Transverse colon (tissue), 4 donors: Measurements from ENCODE around the gene KLHL1. TPM values are rescaled to one million over a fixed set of nuclear protein-coding genes. Genes with fewer than 3 reads are reported as not detected.

Experiments
- DNase-seq: peaks from one replicate; pipeline ENCODE4 v3.0.0-alpha.2; 2019
- H3K27ac ChIP-seq, 4 donors: fragments of 200-600 bp; sonication (generic); 2 replicates each; pipeline ENCODE4 v1.5.1; 2016 to 2018; ENCODE audit warnings: inconsistent platforms in 4 of 4
- H3K27me3 ChIP-seq: fragments of 200-600 bp; sonication (generic); 2 replicates; pipeline ENCODE4 v1.5.1; 2017; ENCODE audit warnings: inconsistent platforms
- H3K36me3 ChIP-seq, 4 donors: fragments of 200-600 bp; sonication (generic); 2 replicates each; pipeline ENCODE4 v1.5.1; 2017 to 2019; ENCODE audit warnings: inconsistent platforms in 4 of 4
- H3K4me1 ChIP-seq, 4 donors: fragments of 200-600 bp; sonication (generic); 2 replicates each; pipeline ENCODE4 v1.5.1; 2017 to 2020; ENCODE audit warnings: inconsistent platforms in 4 of 4
- H3K4me3 ChIP-seq, 4 donors: fragments of 200-600 bp; sonication (generic); 1 replicate in 1 of 4; 2 replicates in 3 of 4; pipeline versions ENCODE4 v1.5.1 to v1.6.1; 2017 to 2019; ENCODE audit warnings: inconsistent platforms in 4 of 4
- H3K9me3 ChIP-seq, 2 donors: fragments of 200-600 bp; sonication (generic); 2 replicates each; pipeline ENCODE4 v1.5.1; 2017 to 2019; ENCODE audit warnings: inconsistent platforms in 2 of 2
- CTCF ChIP-seq, 5 experiments: fragments of 200-600 bp in 3 of 5; fragments of 450-650 bp in 2 of 5; sonication (generic) in 3 of 5; IDR thresholded peaks; 1 replicate in 2 of 5; 2 replicates in 3 of 5; pipeline ENCODE4 v1.5.1; 2016 to 2017; ENCODE audit warnings: antibody characterized with exemption in 5 of 5, inconsistent platforms in 3 of 5, mild to moderate bottlenecking in 2 of 5, moderate library complexity in 1 of 5
- EP300 ChIP-seq: sonication (generic); formaldehyde crosslinking; IDR thresholded peaks from one replicate; pipeline ENCODE4 v1.6.1; 2017; ENCODE audit warnings: antibody characterized with exemption, low read depth
- POLR2A ChIP-seq: fragments of 450-650 bp; IDR thresholded peaks from one replicate; pipeline ENCODE4 v1.6.1; 2016; ENCODE audit warnings: antibody characterized with exemption, mild to moderate bottlenecking, moderate library complexity
- POLR2AphosphoS5 ChIP-seq, 3 donors: sonication (generic); formaldehyde crosslinking; IDR thresholded peaks; one replicate each; pipeline ENCODE4 v1.6.1; 2016; ENCODE audit warnings: antibody characterized with exemption in 3 of 3
- WGBS, 2 donors: methylation state at CpG; one replicate each; pipeline ENCODE4 v1.1.5; 2018; ENCODE audit warnings: low coverage in 1 of 2; 5-methylcytosine and 5-hydroxymethylcytosine counted together
- in situ Hi-C, 4 donors: fragments of 200-750 bp; cut with MboI; loops; one replicate each; pipeline versions ENCODE4 v1.15.0 to v1.15.1; 2017; ENCODE audit warnings: low sequenced_read_pairs in 3 of 4, low pct_ligation_motif_present in 1 of 4, low pct_unique_long_range_greater_than_20kb in 1 of 4
- intact Hi-C: fragments of 100-400 bp; cut with DNase I; formaldehyde crosslinking; loops from one replicate; pipeline ENCODE4 v1.15.1; 2023; ENCODE audit warnings: low total_unique reads
- total RNA-seq, 4 donors: library from RNA; depleted of rRNA; stranded (reverse); fragments of >200 nt; gene quantifications; one replicate each; pipeline ENCODE4 v1.1.0, GENCODE V29; 2016

The KLHL1 gene
- total RNA-seq, 4 donors from 2014 or later = 0.14 TPM; not detected in 3

- Histone ChIP-seq H3K36me3 (no peaks in the 10 kb centered on the region), H3K9me3 (no peaks in the 10 kb centered on the region), H3K27me3 (no peaks in the 10 kb centered on the region), H3K4me3 (no peak overlapping the region), H3K4me1 (no peaks in the 10 kb centered on the region), H3K27ac (no peak overlapping the region)
- TF ChIP-seq EP300 (no peak), CTCF (IDR thresholded peaks at IDR 0.05) (no peak), POLR2AphosphoS5 (IDR thresholded peaks at IDR 0.05) (no peak)
- no peak for DNase-seq
- 85 to 90% methylated on average over 3 to 4 of the region's 4 CpGs for WGBS, 2 donors
- intact Hi-C loops = no loop called here
- in situ Hi-C loops = no loop called here
Observed at GRCh38 chr13:69997061-69997460, 111.2 kb downstream of the KLHL1 start.

GRCh38 chr13:69980799-69981198 is 127.5 kb downstream of the KLHL1 start:
- in situ Hi-C loops = no loop called here
- H3K4me1 ChIP-seq = no peaks in the 10 kb centered on the region
- no peak overlapping the region for H3K27ac ChIP-seq

GRCh38 chr13:69975496-69975895 is 132.8 kb downstream of the KLHL1 start:
- in situ Hi-C loops = no loop called here
- TF ChIP-seq POLR2A (no peak), EP300 (no peak), CTCF (IDR thresholded peaks at IDR 0.05) (no peak), POLR2AphosphoS5 (IDR thresholded peaks at IDR 0.05) (no peak)
- Histone ChIP-seq H3K4me3 (no peak overlapping the region), H3K9me3 (no peaks in the 10 kb centered on the region), H3K27ac (no peak overlapping the region), H3K4me1 (no peaks in the 10 kb centered on the region), H3K36me3 (no peaks in the 10 kb centered on the region), H3K27me3 (no peaks in the 10 kb centered on the region)
- intact Hi-C loops = no loop called here
- DNase-seq = no peak
- 83 to 88% methylated on average over 1 to 2 of the region's 2 CpGs for WGBS, 2 donors

More at GRCh38 chr13:69980799-69981198, 127.5 kb downstream of the KLHL1 start:
- H3K27me3 ChIP-seq = no peaks in the 10 kb centered on the region
- intact Hi-C loops = no loop called here
- no peak overlapping the region for H3K4me3 ChIP-seq
- TF ChIP-seq POLR2AphosphoS5 (IDR thresholded peaks at IDR 0.05) (no peak), EP300 (no peak), POLR2A (no peak), CTCF (IDR thresholded peaks at IDR 0.05) (no peak)
- no peaks in the 10 kb centered on the region for H3K36me3 ChIP-seq
- DNase-seq = no peak
- H3K9me3 ChIP-seq = no peaks in the 10 kb centered on the region

GRCh38 chr13:69970520-69970919 is 137.7 kb downstream of the KLHL1 start:
- no peaks in the 10 kb centered on the region for H3K36me3 ChIP-seq
- H3K27me3 ChIP-seq = no peaks in the 10 kb centered on the region
- no peak overlapping the region for H3K4me3 ChIP-seq
- 24 to 39% methylated on average over 2 of the region's 2 CpGs for WGBS, 2 donors
- intact Hi-C loops = no loop called here
- no peaks in the 10 kb centered on the region for H3K4me1 ChIP-seq
- no peak for TF ChIP-seq CTCF (IDR thresholded peaks at IDR 0.05)
- no peak for TF ChIP-seq EP300
- no peak for TF ChIP-seq POLR2AphosphoS5 (IDR thresholded peaks at IDR 0.05)
- TF ChIP-seq POLR2A = no peak
- no peak overlapping the region for H3K27ac ChIP-seq
- in situ Hi-C loops = no loop called here
- H3K9me3 ChIP-seq = no peaks in the 10 kb centered on the region
- no peak for DNase-seq
